Measurements from ENCODE around the gene CNOT10. TPM values are rescaled to one million over a fixed set of nuclear protein-coding genes. Genes with fewer than 3 reads are reported as not detected.
"Not testable (repeated sequence)": the region's sequence is repeated elsewhere in the genome, so short reads cannot be mapped to it uniquely, and the experiment has no call there.

CNOT10 gene, protein sequence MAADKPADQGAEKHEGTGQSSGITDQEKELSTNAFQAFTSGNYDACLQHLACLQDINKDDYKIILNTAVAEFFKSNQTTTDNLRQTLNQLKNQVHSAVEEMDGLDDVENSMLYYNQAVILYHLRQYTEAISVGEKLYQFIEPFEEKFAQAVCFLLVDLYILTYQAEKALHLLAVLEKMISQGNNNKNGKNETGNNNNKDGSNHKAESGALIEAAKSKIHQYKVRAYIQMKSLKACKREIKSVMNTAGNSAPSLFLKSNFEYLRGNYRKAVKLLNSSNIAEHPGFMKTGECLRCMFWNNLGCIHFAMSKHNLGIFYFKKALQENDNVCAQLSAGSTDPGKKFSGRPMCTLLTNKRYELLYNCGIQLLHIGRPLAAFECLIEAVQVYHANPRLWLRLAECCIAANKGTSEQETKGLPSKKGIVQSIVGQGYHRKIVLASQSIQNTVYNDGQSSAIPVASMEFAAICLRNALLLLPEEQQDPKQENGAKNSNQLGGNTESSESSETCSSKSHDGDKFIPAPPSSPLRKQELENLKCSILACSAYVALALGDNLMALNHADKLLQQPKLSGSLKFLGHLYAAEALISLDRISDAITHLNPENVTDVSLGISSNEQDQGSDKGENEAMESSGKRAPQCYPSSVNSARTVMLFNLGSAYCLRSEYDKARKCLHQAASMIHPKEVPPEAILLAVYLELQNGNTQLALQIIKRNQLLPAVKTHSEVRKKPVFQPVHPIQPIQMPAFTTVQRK
- 10 to 100 TPM; 37.3 to 67.5 (median 51.2) TPM for polyA plus RNA-seq (ENCODE audit: insufficient read length in 4 of 4)

DNA sequence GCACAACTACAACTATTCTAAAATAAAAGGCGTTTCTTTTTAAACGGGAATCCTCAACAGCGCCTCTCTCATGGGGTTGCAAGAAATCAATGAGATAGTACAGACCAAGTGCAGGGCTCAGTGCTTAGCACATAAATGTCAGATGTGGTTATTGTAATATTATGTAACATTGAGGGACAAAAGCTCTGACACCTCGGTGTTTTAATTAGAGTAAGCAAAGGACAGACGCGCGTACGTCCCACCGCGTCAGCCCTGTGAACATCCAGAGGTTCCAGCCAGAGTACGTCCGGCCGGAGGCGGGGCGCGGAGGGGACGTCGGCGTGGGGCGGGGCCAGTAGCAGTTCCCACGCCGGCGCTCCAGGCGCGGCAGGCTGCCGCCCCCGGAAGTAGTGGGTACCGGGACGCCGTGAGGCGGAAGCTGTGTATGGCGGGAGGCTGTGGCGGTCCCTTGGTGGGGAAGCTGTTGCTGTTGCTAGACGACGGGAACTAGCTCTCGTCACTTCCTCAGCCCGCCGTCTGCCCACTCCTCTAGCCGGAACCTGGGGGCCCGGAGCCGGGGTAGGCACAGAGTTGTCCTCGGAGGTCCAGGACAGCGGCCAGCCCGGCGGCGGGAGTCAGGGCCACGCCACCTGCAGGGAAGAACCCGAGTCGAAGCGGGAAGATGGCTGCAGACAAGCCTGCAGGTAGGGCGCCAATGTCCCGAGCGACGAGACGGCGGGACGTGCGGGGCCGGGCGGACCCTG lies at the start of gene CNOT10:
Gene CNOT10, plus strand, starts transcription at position 389 of the 743 bp plus-strand sequence. Its CDS starts 273 bp downstream, at position 662.
- peak; percentile 86 to 91 (median 87) for DNase-seq (ENCODE audit: low read depth in 4 of 4, low spot score in 2 of 4)

DNA sequence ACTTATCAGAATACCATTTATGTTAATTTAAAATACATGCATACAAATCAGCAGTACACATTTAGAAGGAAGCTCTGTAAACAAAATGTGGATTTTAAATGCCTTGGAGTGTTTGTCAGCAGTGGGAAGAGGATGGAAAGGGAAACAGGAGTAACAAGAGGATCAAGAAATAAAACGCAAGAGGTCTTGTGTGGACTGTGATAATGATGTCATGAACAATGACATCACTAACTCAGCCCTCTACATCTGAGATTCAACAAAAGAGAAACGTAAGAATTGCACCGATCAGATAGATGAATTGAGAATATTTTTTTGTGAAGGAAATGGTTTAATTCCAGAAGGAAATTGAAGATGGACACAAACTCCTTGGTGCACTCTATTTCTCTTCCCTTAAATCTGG lies 44.0 kb upstream of the CNOT10 start:
- DNase-seq (ENCODE audit: low read depth in 4 of 4, low spot score in 2 of 4): no peak

DNA sequence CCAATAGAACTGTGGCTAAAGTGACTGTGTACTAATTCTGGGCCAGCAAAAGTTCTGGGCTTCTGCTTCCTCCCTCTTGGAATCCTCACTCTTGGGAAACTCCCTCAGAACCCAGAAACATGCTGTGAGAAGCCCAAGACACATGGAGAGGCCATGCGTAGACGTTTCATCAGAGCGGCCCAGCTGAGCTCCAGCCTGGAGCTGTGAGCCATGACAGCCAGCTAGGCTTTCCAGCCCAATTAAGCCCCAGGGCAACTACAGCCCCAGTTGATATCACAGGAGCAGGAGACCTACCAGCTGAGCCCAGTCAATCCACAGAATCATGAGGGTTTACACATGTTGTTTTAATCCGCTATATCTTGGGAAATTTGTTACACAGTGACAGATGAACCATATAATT lies 43.6 kb upstream of the CNOT10 start:
- DNase-seq (ENCODE audit: low read depth in 4 of 4, low spot score in 2 of 4): no peak

DNA sequence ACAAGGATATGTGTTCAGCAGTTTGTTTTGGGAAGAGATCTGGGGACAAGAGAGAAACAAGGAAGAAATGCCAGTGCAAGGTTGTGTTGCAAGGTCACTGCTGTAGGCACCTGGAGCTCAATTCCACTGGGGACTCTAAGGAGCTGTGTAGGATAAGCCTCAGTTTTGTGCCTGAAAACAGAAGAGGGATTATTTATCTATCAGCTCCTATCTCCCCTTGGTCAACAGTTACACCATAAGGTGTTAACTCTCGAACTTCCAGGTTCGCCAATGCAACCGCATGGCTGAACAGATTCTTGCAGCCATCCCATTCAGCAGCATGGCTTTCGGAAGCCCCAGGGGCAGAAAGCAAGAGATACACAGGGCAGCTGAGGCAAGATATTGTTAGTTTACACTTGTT lies 41.6 kb upstream of the CNOT10 start:
- no peak for DNase-seq (ENCODE audit: low read depth in 4 of 4, low spot score in 2 of 4)

DNA sequence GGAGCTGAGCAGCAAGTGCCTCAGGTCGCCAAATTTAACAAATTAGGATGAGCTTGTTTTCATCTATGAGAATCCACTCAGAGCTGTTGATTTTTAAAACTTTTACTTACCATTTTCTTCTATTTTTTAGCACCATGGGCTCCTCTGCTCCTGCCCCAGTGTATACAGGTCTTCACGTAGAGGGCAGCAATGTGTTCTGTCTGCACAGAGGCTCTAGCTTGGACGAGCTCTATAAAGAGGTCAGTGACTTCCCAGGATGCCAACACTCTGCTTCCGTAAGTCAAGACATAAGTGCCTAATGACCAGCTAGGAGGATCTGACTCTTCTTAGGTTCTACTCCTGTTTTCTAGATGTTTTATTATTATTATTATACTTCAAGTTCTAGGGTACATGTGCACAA lies 41.2 kb upstream of the CNOT10 start:
- no peak for DNase-seq (ENCODE audit: low read depth in 4 of 4, low spot score in 2 of 4)

DNA sequence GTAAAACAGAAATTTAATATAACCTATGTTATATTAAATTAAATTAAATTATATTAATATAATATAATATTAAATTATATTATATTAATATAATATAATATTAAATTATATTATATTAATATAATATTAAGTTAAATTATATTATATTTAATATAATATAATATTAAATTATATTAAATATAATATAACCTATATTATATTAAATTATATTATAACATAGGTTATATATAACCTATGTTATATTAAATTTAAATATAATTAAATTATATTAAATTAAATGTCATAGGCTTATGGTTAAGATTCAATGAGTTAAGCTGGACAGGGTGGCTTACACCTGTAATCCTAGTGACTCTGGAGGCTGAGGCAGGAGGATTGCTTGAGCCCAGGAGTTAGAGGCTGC lies 40.6 kb upstream of the CNOT10 start:
- DNase-seq (ENCODE audit: low read depth in 4 of 4, low spot score in 2 of 4): no peak

DNA sequence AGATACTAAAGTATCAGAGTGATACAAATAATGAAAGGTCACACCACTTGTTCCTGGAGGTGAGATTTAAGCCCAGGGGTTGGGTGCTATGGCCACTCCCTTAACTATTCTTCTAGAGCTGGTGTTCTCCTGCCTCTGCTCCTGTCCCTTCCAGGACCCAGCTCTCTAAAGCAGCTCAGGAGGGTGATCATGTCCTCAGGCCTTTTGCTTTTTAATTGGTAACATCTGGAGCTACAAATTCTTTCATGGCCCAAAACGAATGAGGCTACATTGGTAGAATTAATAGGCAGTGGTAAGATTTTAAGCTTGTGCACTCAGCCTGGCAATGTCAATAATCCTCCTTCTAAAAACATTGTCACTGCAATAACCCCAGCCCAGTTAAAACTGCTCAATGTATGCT lies 38.2 kb upstream of the CNOT10 start:
- DNase-seq (ENCODE audit: low read depth in 4 of 4, low spot score in 2 of 4): no peak

DNA sequence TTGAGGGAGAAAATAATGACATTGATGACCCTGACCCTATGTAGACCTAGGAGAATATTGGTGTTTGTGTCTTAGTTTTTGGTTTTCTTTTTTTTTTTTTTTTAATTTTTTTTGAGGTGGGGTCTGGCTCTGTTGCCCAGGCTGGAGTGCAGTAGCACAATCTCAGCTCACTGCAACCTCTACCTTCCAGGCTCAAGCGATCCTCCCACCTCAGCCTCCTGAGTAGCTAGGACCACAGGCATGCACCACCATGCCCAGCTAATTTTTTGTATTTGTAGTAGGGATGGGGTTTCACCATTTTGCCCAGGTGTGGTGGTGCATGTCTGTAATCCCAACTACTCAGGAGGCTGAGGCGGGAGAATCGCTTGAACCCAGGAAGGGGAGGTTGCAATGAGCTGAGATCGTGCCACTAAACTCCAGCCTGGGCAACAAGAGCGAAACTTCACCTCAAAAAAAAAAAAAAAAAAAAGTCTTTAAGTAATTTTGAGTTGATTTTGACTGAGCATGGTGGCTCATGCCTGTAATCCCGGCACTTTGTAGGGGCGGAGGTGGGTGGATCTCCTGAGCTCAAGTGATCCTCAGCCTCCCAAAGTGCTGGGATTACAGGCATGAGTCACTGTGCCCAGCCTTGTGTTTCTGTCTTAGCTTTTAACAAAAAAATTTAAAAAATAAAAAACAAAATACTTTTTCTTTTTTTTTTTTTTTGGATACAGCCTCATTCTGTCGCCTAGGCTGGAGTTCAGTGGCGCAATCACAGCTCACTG lies 32.5 kb upstream of the CNOT10 start:
- not testable (repeated sequence) for DNase-seq (ENCODE audit: low read depth in 4 of 4, low spot score in 2 of 4)

DNA sequence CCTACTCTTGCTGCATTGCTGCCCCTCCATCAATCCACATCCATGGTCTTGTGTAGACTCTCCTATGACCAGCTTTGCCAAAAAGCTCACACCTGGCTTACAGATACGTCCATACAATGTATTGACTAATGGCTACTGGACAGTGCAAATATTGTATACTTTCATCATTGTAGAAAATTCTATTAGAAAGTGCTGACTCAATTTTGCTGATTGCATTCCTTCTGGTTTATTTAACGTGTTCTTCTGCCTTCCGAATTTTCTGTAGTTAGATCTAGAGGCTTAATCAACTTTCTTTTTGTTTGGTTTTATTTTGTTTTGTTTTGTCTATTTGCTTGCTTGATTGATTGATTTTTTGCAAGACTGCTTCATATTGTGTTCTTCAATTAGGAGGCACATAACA lies 29.8 kb upstream of the CNOT10 start:
- DNase-seq (ENCODE audit: low read depth in 4 of 4, low spot score in 2 of 4): no peak

DNA sequence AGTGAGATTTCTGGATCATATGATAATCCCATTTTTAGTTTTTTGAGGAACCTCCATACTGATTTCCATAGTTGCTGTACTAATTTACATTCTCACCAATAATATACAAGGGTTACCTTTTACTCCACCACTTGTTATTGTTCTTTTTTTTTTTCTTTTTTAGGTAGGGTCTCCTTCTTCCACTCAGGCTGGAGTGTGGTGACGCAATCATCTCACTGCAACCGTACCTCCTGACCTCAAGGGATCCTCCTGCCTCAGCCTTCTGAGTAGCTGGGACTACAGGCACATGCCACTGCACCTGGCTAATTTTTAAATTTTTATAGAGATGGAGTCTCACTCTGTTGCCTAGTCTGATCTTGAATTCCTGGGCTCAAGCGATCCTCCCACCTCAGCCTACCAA lies 24.4 kb upstream of the CNOT10 start:
- no peak for DNase-seq (ENCODE audit: low read depth in 4 of 4, low spot score in 2 of 4)

DNA sequence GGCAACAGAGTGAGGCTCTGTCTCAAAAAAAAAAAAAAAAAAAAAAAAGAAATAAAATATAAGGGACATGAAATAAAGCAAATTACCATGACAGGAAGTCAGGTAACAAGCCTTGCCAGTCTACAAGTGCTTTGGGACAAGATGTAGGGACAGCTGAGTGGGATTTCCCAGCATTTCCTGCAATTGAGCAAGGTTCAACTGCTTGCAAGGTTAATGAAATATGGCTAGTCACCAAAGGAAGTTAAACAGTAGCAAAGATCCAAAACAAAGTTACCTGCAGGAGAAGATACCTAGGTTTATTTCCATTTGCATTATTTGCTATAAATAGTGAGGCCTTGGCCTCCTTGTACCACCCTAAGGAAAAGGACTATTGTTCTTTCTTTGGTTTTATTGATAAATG lies 22.3 kb upstream of the CNOT10 start:
- DNase-seq (ENCODE audit: low read depth in 4 of 4, low spot score in 2 of 4): no peak

DNA sequence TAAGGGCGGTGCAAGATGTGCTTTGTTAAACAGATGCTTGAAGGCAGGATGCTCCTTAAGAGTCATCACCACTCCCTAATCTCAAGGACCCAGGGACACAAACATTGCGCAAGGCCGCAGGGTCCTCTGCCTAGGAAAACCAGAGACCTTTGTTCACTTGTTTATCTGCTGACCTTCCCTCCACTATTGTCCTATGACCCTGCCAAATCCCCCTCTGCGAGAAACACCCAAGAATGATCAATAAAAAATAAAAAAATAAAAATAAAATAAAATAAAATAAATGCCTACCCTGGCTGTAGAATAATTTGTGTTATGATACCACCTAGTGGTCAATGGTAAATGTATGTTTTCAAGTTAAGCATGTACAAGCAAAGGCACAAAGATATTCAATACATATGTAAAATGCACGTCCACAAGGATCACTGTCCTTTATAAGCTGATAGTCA lies 20.3 kb upstream of the CNOT10 start:
- not testable (repeated sequence) for DNase-seq (ENCODE audit: low read depth in 4 of 4, low spot score in 2 of 4)

DNA sequence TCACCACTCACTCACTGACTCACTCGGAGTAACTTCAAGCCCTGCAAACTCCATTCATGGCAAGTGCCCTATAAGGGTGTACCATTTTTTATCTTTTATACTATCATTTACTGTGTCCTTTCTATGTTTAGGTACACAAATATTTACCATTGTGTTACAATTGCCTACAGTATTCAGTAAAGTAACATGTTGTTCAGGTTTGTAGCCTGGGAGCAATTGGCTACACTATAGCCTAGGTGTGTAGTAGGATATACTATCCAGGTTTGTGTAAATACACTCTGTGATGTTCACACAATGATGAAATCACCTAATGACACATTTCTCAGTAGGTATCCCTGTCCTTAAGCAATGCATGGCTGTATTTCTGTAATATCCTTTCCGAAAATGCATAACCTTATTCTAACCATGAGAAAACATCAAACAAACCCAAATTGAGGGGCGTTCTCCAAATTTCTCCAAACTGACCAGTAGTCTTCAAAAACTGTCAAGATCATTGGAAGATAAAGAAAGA lies 17.9 kb upstream of the CNOT10 start:
- no peak for DNase-seq (ENCODE audit: low read depth in 4 of 4, low spot score in 2 of 4)

DNA sequence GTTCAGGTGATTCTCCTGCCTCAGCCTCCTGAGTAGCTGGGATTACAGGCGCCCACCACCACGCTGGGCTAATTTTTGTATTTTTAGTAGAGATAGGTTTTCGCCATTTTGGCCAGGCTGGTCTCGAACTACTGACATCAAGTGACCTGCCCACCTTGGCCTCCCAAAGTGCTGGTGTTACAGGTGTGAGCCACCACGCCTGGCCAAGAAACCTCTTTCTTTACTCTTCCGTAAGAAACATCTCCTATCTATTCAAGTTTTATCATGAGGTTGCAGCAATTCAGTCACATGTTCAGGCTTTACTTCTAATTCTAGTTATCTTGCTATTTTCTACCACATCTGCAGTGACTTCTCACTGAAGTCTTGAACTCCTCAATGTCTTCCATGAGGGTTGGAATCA lies 15.8 kb upstream of the CNOT10 start:
- DNase-seq (ENCODE audit: low read depth in 4 of 4, low spot score in 2 of 4): not testable (repeated sequence)

DNA sequence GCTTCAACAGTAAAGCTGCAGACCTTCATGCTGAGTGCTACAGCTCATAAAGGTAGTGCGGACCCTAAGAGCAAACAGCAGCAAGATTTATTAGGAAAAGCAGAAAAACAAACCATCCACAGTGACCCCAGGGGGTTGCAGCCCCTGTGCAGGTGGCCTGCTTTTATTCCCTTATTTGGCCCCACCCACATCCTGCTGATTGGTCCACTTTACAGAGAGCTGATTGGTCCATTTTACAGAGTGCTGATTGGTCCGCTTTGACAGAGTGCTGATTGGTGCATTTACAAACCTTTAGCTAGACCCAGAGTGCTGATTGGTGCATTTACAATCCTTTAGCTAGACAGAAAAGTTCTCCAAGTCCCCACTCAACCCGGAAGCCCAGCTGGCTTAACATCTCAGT lies 11.3 kb upstream of the CNOT10 start:
- DNase-seq (ENCODE audit: low read depth in 4 of 4, low spot score in 2 of 4): not testable (repeated sequence)

DNA sequence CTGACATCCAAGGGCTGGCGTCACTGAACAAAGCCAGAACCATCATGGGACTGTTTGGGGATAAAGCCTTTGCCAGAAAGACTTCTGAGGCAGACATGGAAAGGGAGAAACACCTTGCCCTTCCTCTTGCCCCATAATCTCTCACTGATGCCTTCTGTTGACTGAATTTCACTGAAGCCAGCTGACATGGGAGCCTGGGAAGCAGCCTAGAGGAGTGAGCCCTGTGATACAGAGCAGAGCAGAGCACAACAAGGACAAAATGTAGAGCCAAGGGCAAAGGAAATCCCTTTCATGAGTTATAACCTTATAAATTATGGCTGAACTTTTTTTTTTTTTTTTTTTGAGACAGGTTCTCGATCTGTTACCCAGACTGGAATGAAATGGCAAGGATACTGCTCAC lies 9.8 kb upstream of the CNOT10 start:
- no peak for DNase-seq (ENCODE audit: low read depth in 4 of 4, low spot score in 2 of 4)

DNA sequence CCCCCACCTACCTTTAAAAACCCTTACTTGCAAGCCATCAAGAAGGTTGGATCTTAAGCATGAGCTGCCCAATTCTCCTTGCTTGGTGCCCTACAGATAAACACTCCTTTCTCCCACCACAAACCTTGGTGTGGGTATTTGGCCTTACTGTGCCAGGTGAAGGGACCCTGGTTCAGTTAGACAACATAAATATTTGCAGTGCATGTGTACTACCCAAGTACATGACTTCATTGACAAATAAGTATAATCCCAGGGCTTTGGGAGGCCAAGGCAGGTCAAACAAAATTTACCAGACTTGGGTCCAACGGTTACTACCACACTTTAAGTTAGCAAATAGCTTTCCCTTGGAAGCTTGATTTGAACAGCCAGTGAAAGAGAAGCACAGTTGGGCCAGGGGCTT lies 9.3 kb upstream of the CNOT10 start:
- DNase-seq (ENCODE audit: low read depth in 4 of 4, low spot score in 2 of 4): no peak

DNA sequence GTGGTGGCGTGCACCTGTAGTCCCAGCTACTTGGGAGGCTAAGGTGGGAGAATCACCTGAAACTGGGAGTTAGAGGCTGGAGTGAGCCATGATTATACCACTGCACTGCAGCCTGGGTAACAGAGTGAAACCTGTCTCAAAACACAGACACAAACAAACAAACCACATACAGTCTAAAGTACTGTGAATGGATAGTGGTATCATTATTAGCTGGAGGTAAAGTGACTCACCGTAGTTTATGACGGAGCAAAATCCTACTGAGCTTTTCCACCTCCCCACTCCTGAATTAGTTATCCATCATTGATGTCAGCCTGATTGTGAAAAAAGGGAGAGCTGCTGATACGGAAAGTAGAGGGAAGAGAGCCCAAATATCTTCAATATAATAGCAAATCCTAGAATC lies 3.2 kb upstream of the CNOT10 start:
- DNase-seq (ENCODE audit: low read depth in 4 of 4, low spot score in 2 of 4): no peak

DNA sequence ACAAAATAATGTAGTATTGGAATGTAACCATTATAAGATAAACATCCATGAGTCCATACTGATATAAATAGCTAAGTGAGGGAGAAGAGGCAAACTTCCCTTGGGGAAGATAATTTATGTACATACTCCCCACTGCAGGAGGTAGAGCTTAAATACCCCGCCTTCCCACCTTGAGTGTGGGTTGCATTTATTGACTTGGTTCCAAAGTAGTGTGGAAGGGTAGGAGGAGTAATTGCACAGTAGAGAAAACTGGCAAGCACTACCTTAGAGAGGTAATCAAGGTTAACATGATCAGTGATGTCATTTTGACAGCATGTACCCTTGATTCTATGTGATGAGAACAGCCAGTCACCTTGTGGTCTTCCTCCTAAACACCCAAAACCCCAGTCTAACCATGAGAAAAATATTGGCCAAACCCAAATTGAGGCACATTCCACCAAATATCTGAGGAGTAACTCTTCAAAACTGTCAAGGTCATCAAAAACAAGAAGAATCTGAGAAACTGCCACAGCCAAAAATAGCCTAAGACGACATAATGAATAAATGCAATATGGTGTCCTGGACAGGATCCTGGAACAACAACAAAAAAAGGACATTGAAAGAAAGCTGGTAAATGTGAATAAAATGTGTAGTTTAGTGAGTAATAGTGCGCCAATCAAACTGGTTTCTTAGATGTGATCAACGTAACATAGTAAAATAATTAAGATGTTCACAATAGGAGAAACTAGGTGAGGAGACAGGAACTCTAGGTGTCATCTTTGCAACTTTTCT lies 774 bp upstream of the CNOT10 start:
- DNase-seq (ENCODE audit: low read depth in 4 of 4, low spot score in 2 of 4): no peak
